Right renal pelvis (tissue), 4 donors: ENCODE measurements around the gene ACADL. TPM values are rescaled to one million over a fixed set of nuclear protein-coding genes. Genes with fewer than 3 reads are reported as not detected.
"Not testable (repeated sequence)": the region's sequence is repeated elsewhere in the genome, so short reads cannot be mapped to it uniquely, and the experiment has no call there.

Experiments used
- DNase-seq, 4 donors: peaks; one replicate each; pipeline ENCODE4 v3.0.0-alpha.2; 2013; ENCODE audit warnings: low read depth in 4 of 4, low spot score in 3 of 4, missing footprints in 1 of 4
- polyA plus RNA-seq, 4 donors: library from polyadenylated mRNA; unstranded; fragments of 120-200 nt; gene quantifications; one replicate each; pipeline ENCODE4 v1.2.1, GENCODE V29; 2013; ENCODE audit not compliant: insufficient read length in 4 of 4

ACADL gene
- polyA plus RNA-seq, 4 donors: 18.4 to 23.2 (median 19.0) TPM

DNA sequence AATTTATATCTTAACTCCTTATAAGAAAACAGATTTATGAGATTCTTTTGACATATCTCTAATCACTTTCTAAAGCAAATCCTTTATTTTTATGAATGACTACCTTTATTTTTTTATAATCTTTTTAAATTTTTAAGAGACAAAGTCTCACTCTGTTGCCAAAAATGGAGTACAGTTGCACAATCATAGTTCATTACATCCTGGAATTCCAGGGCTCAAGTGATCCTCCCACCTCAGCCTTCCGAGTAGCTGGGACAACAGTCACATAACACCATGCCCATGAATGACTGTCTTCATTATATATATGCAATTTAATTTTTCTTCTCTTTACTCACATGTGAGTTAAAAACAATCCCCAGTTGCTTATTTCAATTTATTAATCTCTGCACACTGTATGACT lies 21.7 kb downstream of the ACADL start:
- DNase-seq: no peak

- DNase-seq: no peak
Measured at GRCh38 chr2:210203147-210203546, 22.1 kb downstream of the ACADL start.

GRCh38 chr2:210199854-210200253 lies 25.4 kb downstream of the ACADL start:
- DNase-seq: no peak

GRCh38 chr2:210199186-210199765 lies 26.0 kb downstream of the ACADL start:
- no peak for DNase-seq

- no peak for DNase-seq
Measured at GRCh38 chr2:210198326-210198725, 26.9 kb downstream of the ACADL start.

- no peak for DNase-seq
Measured at GRCh38 chr2:210197720-210198119, 27.5 kb downstream of the ACADL start.

DNA sequence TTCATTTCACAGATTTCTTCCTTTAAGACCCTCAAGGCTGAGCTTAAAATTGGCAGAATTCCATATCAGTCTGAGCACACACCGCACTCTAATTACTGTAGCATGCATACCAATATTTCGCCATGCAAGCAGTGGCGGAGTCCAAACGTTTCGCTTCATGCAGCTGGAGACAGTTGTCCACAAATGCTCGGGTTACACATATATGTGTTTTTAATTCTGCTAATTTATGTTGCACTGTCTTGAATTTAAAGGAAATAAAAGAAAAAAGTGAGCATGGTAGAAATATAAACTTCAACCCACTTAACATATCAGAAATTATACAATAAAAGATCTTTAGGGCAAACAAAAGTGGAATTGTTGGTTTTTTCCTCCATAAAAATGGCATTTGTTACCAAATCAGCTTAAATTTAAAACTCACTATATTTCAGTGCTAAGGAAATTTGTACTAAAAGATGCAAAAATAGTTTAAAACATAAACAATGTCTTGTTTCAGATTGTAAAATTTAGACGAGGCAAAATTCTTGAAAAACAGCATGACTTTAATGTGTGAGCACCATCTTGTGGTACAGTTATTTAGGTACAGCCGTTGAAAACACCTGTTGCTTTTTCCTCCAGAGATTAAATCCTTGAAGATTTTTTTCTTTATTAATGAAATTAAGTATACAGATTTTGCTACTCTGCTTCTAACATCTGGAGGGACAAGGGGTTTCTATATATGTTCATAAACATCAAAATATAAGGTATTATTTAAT lies 30.0 kb downstream of the ACADL start:
- DNase-seq: no peak

DNA sequence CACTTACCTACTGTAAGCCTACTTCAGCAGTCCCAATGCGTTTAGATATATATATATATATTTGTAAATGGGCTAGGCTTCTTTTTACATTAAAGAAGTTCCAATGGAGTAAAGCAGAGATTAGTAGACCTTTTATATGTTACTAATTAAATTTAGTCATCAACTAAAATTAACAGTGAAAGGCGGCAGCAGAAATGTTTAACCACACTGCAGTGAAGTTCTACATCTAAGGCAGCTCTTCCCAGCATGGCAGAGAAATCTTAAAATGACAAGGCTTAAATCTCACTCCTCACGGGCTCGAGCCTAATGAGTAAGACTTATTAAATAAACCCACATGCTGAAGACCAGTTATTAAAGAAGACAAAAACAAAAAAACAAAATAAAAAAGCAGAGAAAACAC lies 34.9 kb downstream of the ACADL start:
- no peak for DNase-seq

GRCh38 chr2:210189452-210190138 lies 35.7 kb downstream of the ACADL start:
- DNase-seq: no peak

GRCh38 chr2:210188755-210189154 lies 36.5 kb downstream of the ACADL start:
- no peak for DNase-seq

- DNase-seq: no peak
Measured at GRCh38 chr2:210188190-210188589, 37.1 kb downstream of the ACADL start.

DNA sequence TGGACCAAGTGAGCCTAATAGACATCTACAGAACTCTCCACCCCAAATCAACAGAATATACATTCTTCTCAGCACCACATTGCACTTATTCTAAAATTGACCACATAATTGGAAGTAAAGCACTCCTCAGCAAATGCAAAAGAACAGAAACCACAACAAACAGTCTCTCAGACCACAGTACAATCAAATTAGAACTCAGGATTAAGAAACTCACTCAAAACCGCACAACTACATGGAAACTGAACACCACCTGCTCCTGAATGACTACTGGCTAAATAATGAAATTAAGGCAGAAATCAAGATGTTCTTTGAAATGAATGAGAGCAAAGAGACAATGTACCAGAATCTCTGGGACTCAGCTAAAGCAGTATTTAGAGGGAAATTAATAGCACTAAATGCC lies 41.3 kb downstream of the ACADL start:
- DNase-seq: not testable (repeated sequence)

DNA sequence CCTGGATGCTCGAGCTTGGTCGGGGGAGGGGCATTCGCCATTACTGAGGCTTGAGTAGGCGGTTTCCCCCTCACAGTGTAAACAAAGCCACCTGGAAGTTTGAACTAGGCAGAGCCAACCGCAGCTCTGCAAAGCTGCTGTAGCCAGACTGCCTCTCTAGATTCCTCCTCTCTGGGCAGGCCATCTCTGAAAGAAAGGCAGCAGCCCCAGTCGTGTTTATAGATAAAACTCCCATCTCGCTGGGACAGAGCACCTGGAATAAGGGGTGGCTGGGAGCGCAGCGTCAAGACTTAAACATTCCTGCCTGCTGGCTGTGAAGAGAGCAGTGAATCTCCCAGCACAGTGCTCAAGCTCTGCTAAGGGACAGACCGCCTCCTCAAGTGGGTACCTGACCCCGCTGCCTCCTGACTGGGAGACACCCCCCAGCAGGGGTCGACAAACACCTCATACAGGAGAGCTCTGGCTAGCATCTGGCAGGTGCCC lies 43.6 kb downstream of the ACADL start:
- not testable (repeated sequence) for DNase-seq

- DNase-seq: not testable (repeated sequence)
Measured at GRCh38 chr2:210181033-210181605, 44.1 kb downstream of the ACADL start.

- no peak for DNase-seq
Measured at GRCh38 chr2:210180477-210180876, 44.8 kb downstream of the ACADL start.

- DNase-seq: no peak
Measured at GRCh38 chr2:210179351-210179990, 45.8 kb downstream of the ACADL start.

DNA sequence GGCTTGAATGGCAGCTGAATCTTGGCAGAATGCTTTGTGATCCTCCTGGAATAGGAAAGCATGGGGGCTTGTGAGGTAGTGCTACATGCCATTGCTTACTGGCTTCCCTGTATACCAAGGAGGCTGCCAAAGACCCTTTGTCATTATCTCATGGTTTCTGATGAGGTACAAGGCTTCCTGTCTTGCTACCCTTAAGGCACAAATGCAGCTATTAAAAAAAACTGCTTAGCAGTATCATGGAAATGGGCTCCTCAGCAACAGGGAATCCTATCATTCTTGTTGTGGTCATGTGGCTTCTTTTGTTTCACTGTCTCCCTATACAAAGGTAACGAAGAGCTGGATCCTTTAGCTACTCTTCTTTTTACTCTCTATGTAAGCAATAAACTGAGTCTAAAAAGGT lies 47.5 kb downstream of the ACADL start:
- DNase-seq: no peak

GRCh38 chr2:210177115-210177514 lies 48.1 kb downstream of the ACADL start:
- DNase-seq: not testable (repeated sequence)

- no peak for DNase-seq
Measured at GRCh38 chr2:210174086-210174485, 51.2 kb downstream of the ACADL start.

DNA sequence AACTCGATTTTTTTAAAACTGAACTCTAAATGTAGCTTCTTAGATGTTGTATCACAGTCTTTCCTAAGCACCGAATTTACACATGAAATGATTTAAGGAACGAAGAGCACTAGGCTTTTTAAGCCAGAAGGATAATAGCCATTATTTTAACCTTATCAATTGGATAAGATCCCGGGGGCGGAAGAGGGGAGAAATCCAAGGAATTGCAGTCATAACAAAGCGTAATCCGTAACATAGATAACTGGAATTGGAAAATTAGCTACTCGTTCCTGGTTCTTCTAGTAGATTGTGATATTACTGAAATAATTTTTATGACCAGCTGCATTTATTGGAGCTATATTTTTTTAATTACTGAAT lies 53.0 kb downstream of the ACADL start:
- no peak for DNase-seq
